Muscle of leg (tissue), 11 donors: ENCODE data around the gene TTLL3. TPM values are rescaled to one million over a fixed set of nuclear protein-coding genes. Genes with fewer than 3 reads are reported as not detected.
"Not testable (repeated sequence)": the region's sequence is repeated elsewhere in the genome, so short reads cannot be mapped to it uniquely, and the experiment has no call there.

Source experiments
- DNase-seq: peaks from one replicate; pipeline ENCODE4 v3.0.0; 2013
- H3K27ac ChIP-seq: one replicate; pipeline ENCODE4 v1.5.1; 2013; ENCODE audit warnings: mild to moderate bottlenecking, low read length, control low read depth
- H3K27me3 ChIP-seq: one replicate; pipeline ENCODE4 v1.6.1; 2013; ENCODE audit warnings: low read length; ENCODE audit not compliant: control insufficient read depth, insufficient read depth
- H3K36me3 ChIP-seq: one replicate; pipeline ENCODE4 v1.6.1; 2013; ENCODE audit warnings: low read length; ENCODE audit not compliant: control insufficient read depth, insufficient read depth
- H3K4me1 ChIP-seq: one replicate; pipeline ENCODE4 v1.6.1; 2013; ENCODE audit warnings: low read length; ENCODE audit not compliant: control insufficient read depth, insufficient read depth
- H3K4me3 ChIP-seq: one replicate; pipeline ENCODE4 v1.5.1; 2013; ENCODE audit warnings: low read length, control low read depth
- H3K9me3 ChIP-seq: replicated peaks from 2 replicates; pipeline ENCODE4 v1.6.1; 2013; ENCODE audit warnings: low read depth, low read length; ENCODE audit not compliant: control insufficient read depth
- WGBS: methylation state at CpG from one replicate; pipeline ENCODE4 v1.1.5; 2013; ENCODE audit warnings: missing lambda C conversion rate; ENCODE audit not compliant: insufficient coverage; 5-methylcytosine and 5-hydroxymethylcytosine counted together
- polyA plus RNA-seq, 8 donors: library from polyadenylated mRNA; unstranded; fragments of 120-200 nt; gene quantifications; one replicate each; pipeline versions ENCODE4 v1.2.1 to v1.2.3, GENCODE V29; 2013; ENCODE audit warnings: inconsistent platforms in 1 of 8, low replicate concordance in 1 of 8; ENCODE audit not compliant: insufficient read length in 8 of 8, insufficient read depth in 1 of 8
- total RNA-seq: library from RNA; stranded (reverse); fragments of 120-200 nt; gene quantifications from one replicate; pipeline ENCODE4 v1.2.4, GENCODE V29; 2013

Gene TTLL3
- total and polyA plus RNA-seq, 9 donors = 12.6 to 35.7 (median 23.8) TPM

DNA sequence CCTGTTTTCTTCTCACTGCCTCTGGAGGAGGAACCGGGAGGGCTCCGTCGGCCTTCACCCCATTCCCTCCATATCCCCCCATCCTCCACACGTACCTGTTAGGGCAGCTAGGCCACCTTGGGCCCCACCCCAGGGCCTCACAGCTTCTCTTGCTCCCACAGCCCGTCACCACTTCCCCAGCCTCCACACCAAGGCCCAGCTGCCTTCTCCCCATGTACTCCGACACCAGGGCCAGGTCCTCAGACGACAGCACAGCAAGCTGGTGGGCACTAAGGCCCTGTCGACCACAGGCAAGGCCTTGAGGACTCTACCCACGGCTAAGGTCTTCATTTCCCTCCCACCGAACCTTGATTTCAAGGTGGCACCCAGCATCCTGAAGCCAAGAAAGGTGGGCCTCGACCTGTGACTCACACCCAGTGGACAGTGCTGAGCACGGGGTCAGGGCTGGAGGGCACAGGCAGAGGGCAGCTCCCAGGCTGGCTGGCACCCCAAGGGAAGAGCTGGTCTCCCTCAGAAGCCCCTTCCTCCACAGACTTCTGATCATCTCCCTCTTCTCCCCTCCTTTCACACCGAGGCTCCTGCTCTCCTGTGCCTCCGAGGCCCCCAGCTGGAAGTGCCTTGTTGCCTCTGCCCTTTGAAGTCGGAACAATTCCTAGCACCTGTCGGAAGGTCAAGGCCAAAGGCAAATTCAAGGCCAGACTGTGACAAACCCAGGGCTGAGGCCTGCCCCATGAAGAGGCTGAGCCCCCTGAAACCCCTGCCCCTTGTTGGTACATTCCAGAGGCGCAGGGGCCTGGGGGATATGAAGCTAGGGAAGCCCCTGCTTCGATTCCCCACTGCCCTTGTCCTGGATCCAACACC lies 24.7 kb downstream of the TTLL3 start:
- no peak for DNase-seq
- Histone ChIP-seq H3K9me3 (no peaks in the 10 kb centered on the region), H3K36me3 (peaks cover 60% of the 10 kb centered on the region), H3K4me1 (no peaks in the 10 kb centered on the region), H3K27me3 (no peaks in the 10 kb centered on the region), H3K27ac (no peak overlapping the region), H3K4me3 (no peak overlapping the region)
- WGBS = 71% methylated on average over 16 of the region's 18 CpGs

DNA sequence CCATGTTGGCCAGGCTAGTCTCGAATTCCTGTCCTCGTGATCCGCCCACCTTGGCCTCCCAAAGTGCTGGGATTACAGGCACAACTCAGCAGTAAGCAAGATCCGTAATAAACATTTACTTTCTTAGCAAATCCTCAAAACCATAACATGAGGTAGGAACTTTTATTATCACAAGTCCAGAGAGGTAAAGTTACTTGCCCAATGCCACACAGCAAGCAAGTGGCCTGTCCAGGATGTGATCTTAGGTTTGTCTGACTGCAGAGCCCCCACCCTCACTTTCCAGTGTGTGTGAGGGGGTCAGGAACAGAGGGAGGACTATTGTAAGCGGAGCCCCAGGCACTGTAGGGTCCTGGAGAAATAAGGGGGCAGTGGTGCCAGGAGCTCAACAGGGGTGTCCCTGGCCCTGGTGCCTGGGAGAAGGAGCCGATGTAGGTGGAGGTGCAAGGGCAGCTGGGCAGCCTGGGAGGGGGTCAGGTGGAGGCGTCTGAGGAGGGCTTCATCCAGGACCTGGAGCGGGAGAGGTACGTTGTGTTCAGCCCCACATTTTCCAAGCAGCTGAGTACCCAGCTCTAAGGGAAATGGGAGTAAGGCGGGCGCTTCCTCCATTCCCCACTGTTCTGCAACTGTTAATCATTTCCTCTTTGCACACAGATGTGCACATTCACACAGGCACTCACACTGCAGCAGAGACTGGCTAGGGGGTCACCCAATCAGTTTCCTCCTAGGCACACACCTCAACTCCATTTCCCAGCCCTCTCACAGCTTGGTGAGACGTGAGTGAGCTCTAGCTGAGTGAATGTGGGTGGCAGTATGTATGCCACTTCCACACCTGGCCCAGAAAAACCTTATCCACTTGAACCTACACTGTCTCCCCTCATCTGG lies 27.9 kb downstream of the TTLL3 start:
- WGBS = 96% methylated on average over 4 of the region's 12 CpGs
- H3K27ac ChIP-seq = no peak overlapping the region
- no peak for DNase-seq

DNA sequence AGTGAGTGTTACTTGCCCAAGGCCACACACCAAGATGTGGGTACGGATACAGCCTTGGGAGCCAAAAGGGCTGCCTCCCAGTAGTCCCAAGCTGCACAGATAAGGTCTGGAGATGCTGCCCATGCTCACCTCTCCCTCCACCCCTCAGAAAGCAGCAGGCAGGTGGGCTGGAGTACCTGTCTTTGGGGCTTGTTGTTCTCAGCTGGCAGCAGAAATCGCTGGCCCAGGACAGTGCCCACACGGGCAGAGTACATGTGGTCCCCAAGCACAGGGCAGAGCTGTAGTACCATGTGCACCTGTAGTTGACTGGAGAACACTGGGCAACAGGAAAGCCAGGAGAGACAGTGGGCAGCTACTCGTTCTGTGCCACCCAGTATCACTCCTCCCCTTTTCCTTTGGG lies 28.8 kb downstream of the TTLL3 start:
- H3K9me3 ChIP-seq = no peaks in the 10 kb centered on the region
- WGBS = 76% methylated on average over 3 of the region's 4 CpGs
- H3K27ac ChIP-seq = no peak overlapping the region
- peaks cover 6% of the 10 kb centered on the region for H3K4me1 ChIP-seq
- no peaks in the 10 kb centered on the region for H3K27me3 ChIP-seq
- H3K4me3 ChIP-seq = no peak overlapping the region
- peaks cover 63% of the 10 kb centered on the region for H3K36me3 ChIP-seq
- no peak for DNase-seq

More for the DNA sequence above, 27.9 kb downstream of the TTLL3 start:
- H3K4me3 ChIP-seq = no peak overlapping the region
- no peaks in the 10 kb centered on the region for H3K9me3 ChIP-seq
- H3K36me3 ChIP-seq = peaks cover 69% of the 10 kb centered on the region
- H3K27me3 ChIP-seq = no peaks in the 10 kb centered on the region
- H3K4me1 ChIP-seq = peaks cover 3% of the 10 kb centered on the region

DNA sequence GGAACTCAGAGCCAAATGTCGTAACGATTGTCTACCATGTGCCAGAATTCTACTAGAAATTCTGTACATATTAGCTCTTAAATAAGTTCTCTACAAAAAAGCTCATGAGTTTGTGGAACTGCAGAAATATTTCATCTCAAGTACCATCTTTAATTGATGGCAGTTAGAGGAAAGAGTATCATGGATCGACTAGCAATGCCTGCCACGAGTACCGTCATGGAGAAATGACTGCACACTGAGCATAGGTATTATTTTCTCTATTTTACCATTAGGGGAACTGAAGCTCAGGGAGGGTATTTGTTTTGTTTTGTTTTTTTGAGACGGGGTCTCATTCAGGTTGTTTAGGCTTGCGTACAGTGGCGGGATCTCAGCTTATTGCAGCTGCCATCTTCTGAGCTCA lies 31.0 kb downstream of the TTLL3 start:
- H3K9me3 ChIP-seq = no peaks in the 10 kb centered on the region
- H3K4me3 ChIP-seq = no peak overlapping the region
- no peak overlapping the region for H3K27ac ChIP-seq
- no peaks in the 10 kb centered on the region for H3K27me3 ChIP-seq
- WGBS = no CpG with 5 or more reads among the region's 8 CpGs
- H3K4me1 ChIP-seq = peaks cover 10% of the 10 kb centered on the region
- DNase-seq = no peak
- H3K36me3 ChIP-seq = peaks cover 47% of the 10 kb centered on the region

DNA sequence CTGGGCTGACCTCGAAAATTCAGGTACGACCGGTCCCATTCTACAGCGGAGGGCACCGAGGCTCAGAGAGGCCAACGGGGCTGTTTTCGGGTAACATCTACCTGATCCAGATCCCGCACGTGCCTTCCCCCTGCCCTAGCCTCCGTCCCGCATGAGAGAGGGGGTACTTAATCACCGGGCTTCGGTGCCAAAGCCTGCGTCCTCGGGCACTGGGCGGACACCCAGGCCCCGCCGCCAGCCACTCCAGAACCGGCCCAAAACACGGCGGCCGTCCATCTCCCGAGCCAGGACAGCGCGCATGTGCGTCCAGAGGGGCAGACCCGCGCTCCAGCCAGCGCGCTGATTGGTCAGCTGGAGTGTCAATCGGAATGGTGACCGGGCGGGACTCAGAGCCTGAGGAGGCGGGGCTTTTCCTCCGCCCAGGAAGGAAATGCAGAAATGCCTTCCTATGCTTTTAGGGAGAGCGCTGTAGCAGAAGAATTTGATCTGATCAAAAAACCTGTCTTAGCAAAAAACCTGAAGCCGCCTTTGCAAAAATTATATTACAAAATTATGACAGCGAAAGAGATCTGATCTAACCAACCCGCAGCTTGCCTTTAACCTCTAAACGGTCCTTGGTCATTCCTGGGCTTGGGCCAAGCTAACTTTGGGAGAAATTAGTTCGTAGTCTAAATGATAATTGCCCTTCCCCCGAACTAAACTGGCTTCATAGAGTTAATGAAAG lies 33.8 kb downstream of the TTLL3 start, which contains the start of gene RPUSD3:
Gene RPUSD3, minus strand, starts transcription at position 294 of the 724 bp plus-strand sequence. Its CDS starts 18 bp downstream, at position 276.
- Histone ChIP-seq H3K27me3 (no peaks in the 10 kb centered on the region), H3K4me3 (peak within 1 kb of the TSS; percentile 67), H3K36me3 (peaks cover 33% of the 10 kb centered on the region), H3K4me1 (peaks cover 10% of the 10 kb centered on the region), H3K9me3 (no peaks in the 10 kb centered on the region), H3K27ac (peak within 1 kb of the TSS; percentile 60)
- under 1% methylated on average over 31 of the region's 42 CpGs for WGBS
- peak; percentile 98 for DNase-seq

DNA sequence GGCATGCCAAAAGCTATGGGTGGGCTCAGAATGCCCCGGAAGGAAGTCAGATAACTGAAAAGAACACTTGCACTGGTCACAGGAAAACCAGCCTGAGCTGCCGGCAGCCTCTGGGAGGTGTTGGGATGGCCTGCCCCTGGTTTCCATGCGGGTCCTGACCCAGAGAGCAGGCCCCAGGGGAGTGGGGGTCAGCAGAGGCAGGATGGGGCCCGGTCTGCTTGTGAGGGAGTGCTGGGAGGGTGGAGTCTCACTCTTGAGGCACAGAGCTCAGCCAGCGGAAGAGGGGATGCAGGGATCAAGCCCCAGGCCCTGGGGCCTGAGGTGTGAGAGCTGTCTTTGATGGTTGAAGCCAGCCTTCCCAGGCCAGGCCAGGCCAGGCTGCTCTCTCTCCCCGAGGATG lies 36.2 kb downstream of the TTLL3 start:
- H3K27ac ChIP-seq = no peak overlapping the region
- no peak overlapping the region for H3K4me3 ChIP-seq
- H3K36me3 ChIP-seq = peaks cover 11% of the 10 kb centered on the region
- H3K9me3 ChIP-seq = no peaks in the 10 kb centered on the region
- no peaks in the 10 kb centered on the region for H3K27me3 ChIP-seq
- peaks cover 10% of the 10 kb centered on the region for H3K4me1 ChIP-seq
- WGBS = 62% methylated on average over 5 of the region's 6 CpGs
- DNase-seq = no peak

DNA sequence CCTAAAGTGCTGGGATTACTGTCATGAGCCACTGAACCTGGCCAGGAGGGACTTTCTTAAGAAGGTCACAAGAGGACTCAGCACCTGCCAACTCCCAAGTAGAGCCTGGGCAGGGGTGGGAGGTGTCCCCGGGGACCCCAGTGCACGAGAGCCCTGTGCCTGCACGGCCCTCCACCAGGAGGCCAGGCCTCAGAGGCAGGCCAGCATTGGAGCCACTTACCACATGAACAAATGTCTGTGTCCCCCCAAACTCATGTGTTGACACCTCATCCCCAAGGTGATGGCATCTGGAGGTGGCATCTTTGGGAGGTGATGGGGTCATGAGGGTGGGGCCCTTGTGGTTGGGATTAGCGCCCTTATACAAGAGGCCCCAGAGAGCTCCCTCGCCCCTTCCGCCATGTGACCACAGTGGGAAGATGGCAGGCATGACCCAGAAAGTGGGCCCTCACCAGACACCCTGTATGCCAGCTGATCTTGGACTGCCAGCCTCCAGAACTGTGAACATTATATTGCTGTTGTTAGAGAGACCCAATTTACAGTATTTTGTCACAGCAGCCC lies 36.9 kb downstream of the TTLL3 start:
- no peaks in the 10 kb centered on the region for H3K27me3 ChIP-seq
- H3K9me3 ChIP-seq = no peaks in the 10 kb centered on the region
- no peak overlapping the region for H3K4me3 ChIP-seq
- H3K27ac ChIP-seq = no peak overlapping the region
- DNase-seq = no peak
- H3K4me1 ChIP-seq = peaks cover 10% of the 10 kb centered on the region
- peaks cover 3% of the 10 kb centered on the region for H3K36me3 ChIP-seq
- WGBS = no CpG with 5 or more reads among the region's 6 CpGs

DNA sequence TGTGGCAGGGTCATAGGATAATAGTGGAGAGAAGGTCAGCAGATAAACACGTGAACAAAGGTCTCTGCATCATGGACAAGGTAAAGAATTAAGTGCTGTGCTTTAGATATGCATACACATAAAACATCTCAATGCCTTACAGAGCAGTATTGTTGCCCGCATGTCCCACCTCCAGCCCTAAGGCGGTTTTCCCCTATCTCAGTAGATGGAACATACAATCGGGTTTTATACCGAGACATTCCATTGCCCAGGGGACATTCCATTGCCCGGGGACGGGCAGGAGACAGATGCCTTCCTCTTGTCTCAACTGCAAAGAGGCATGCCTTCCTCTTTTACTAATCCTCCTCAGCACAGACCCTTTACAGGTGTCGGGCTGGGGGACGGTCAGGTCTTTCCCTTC lies 37.8 kb downstream of the TTLL3 start:
- not testable (repeated sequence) for H3K9me3 ChIP-seq, H3K4me3 ChIP-seq, H3K27me3 ChIP-seq, H3K4me1 ChIP-seq, H3K36me3 ChIP-seq, H3K27ac ChIP-seq, DNase-seq
- WGBS = no CpG with 5 or more reads among the region's 9 CpGs

DNA sequence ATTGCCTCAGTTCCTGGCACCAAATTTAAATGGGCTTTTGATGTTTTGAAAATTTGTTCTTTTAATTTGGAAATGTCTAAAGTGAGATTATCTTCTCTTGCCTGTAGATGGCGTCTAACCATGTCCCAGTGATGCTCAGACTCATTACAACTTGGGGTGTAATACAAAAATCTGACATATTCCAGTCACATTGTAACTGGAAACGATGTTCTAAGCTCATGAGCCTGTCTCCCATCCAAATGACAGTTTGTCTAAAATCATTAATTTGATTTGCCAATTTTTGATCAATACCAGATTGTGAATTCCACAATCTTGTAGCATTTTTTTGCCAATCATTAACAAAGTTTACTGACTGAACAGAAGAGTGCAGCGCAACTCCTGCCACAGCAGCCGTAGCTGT lies 38.8 kb downstream of the TTLL3 start:
- not testable (repeated sequence) for H3K27ac ChIP-seq, H3K4me3 ChIP-seq, H3K27me3 ChIP-seq, H3K36me3 ChIP-seq, H3K4me1 ChIP-seq, H3K9me3 ChIP-seq
- WGBS = no CpG with 5 or more reads among the region's 4 CpGs
- DNase-seq = peak; percentile 33
